OCI-LY3 (cell line): ENCODE data around the gene SEMA5B.

Experiments used
- EZH2phosphoT487 ChIP-seq: fragments of 200-600 bp; shearing (Covaris generic); IDR thresholded peaks from 2 replicates; pipeline ENCODE4 v1.6.1; 2018; ENCODE audit warnings: antibody characterized with exemption, mixed run types, low read depth
- TF ChIP-seq, protein P1 (sequence below): fragments of 200-600, 300-600 bp; sonication (generic); IDR thresholded peaks from 2 replicates; pipeline ENCODE4 v1.5.1; 2014; ENCODE audit warnings: antibody characterized with exemption, low read length, low read depth

DNA sequence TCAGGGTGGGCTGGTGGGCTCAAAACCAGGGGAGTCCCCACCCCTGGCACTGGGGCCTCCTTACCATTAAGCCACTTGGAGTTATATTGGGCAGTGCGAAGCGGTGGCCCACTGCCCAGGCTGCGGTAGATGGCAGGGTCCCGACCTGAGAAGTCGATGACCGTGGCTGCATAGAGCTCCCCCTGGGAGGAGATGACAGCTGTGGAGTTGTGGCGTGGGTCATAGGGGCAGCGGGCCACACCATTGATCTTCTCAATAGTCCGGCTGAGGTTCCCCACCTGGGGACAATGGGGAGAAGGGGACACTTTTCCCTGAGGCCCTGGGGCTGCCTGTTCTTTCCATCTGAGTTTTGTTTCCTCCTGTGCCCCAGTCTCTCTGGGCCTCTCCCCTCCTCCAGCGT is 99.8 kb downstream of the SEMA5B start:
- TF ChIP-seq, protein P1, sequence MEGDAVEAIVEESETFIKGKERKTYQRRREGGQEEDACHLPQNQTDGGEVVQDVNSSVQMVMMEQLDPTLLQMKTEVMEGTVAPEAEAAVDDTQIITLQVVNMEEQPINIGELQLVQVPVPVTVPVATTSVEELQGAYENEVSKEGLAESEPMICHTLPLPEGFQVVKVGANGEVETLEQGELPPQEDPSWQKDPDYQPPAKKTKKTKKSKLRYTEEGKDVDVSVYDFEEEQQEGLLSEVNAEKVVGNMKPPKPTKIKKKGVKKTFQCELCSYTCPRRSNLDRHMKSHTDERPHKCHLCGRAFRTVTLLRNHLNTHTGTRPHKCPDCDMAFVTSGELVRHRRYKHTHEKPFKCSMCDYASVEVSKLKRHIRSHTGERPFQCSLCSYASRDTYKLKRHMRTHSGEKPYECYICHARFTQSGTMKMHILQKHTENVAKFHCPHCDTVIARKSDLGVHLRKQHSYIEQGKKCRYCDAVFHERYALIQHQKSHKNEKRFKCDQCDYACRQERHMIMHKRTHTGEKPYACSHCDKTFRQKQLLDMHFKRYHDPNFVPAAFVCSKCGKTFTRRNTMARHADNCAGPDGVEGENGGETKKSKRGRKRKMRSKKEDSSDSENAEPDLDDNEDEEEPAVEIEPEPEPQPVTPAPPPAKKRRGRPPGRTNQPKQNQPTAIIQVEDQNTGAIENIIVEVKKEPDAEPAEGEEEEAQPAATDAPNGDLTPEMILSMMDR: no peak
- TF ChIP-seq EZH2phosphoT487: no peak
